ENCODE data around the gene ALDH4A1.

The ALDH4A1 gene

GRCh38 chr1:18934205-18935000, 32.0 kb upstream of the ALDH4A1 start:
- Mint-ChIP-seq H3K36me3 (no peaks in the 10 kb centered on the region), H3K27ac (no peak overlapping the region), H3K9me3 (no peaks in the 10 kb centered on the region), H3K4me3 (no peak overlapping the region), H3K27me3 (no peaks in the 10 kb centered on the region), H3K4me1 (peaks cover 29% of the 10 kb centered on the region)
- CTCF ChIA-PET: no interaction called here
- no peak for DNase-seq

GRCh38 chr1:18932879-18933278, 30.5 kb upstream of the ALDH4A1 start:
- Mint-ChIP-seq H3K4me3 (no peak overlapping the region), H3K4me1 (peaks cover 41% of the 10 kb centered on the region)
- CTCF ChIA-PET: interaction anchor here (1.1 kb wide), 1 partner anchor 26 kb away, joined by 3 read pairs; no protein-coding TSS in a partner anchor

GRCh38 chr1:18932387-18932786, 30.0 kb upstream of the ALDH4A1 start:
- no peak overlapping the region for H3K27ac Mint-ChIP-seq
- no peak for DNase-seq
- H3K27me3 Mint-ChIP-seq: no peaks in the 10 kb centered on the region
- no peaks in the 10 kb centered on the region for H3K36me3 Mint-ChIP-seq
- H3K4me1 Mint-ChIP-seq: peaks cover 45% of the 10 kb centered on the region
- CTCF ChIA-PET: interaction anchor here (1.1 to 2.1 kb wide), 2 partner anchors 10 to 25 kb away, joined by 3 to 5 read pairs; no protein-coding TSS in a partner anchor
- H3K4me3 Mint-ChIP-seq: no peak overlapping the region
- no peaks in the 10 kb centered on the region for H3K9me3 Mint-ChIP-seq

More at GRCh38 chr1:18932879-18933278, 30.5 kb upstream of the ALDH4A1 start:
- H3K9me3 Mint-ChIP-seq: no peaks in the 10 kb centered on the region
- no peak for DNase-seq
- no peak overlapping the region for H3K27ac Mint-ChIP-seq
- no peaks in the 10 kb centered on the region for H3K27me3 Mint-ChIP-seq
- no peaks in the 10 kb centered on the region for H3K36me3 Mint-ChIP-seq

- CTCF ChIA-PET: interaction anchor here (1.1 to 2.1 kb wide), 2 partner anchors 10 to 25 kb away, joined by 3 to 5 read pairs; no protein-coding TSS in a partner anchor
- Mint-ChIP-seq H3K36me3 (no peaks in the 10 kb centered on the region), H3K4me3 (no peak overlapping the region), H3K27me3 (no peaks in the 10 kb centered on the region), H3K9me3 (no peaks in the 10 kb centered on the region), H3K27ac (no peak overlapping the region), H3K4me1 (peaks cover 51% of the 10 kb centered on the region)
- no peak for DNase-seq
Observed at GRCh38 chr1:18931730-18932129, 29.4 kb upstream of the ALDH4A1 start.

- DNase-seq: no peak
- H3K9me3 Mint-ChIP-seq: peaks cover 2% of the 10 kb centered on the region
- H3K4me1 Mint-ChIP-seq: peaks cover 67% of the 10 kb centered on the region
- no peak overlapping the region for H3K4me3 Mint-ChIP-seq
- no peaks in the 10 kb centered on the region for H3K27me3 Mint-ChIP-seq
- CTCF ChIA-PET: no interaction called here
- H3K27ac Mint-ChIP-seq: peak overlapping the region; percentile 12
- H3K36me3 Mint-ChIP-seq: peaks cover 2% of the 10 kb centered on the region
Observed at GRCh38 chr1:18929686-18930085, 27.3 kb upstream of the ALDH4A1 start.

GRCh38 chr1:18928985-18929384, 26.6 kb upstream of the ALDH4A1 start:
- H3K4me1 Mint-ChIP-seq: peaks cover 70% of the 10 kb centered on the region
- peaks cover 2% of the 10 kb centered on the region for H3K9me3 Mint-ChIP-seq
- no peak for DNase-seq
- H3K36me3 Mint-ChIP-seq: peaks cover 2% of the 10 kb centered on the region
- H3K27ac Mint-ChIP-seq: peak overlapping the region; percentile 100
- H3K27me3 Mint-ChIP-seq: no peaks in the 10 kb centered on the region
- CTCF ChIA-PET: interaction anchor here (3.3 kb wide), 1 partner anchor 22 kb away, joined by 30 read pairs; no protein-coding TSS in a partner anchor
- no peak overlapping the region for H3K4me3 Mint-ChIP-seq

- Mint-ChIP-seq H3K9me3 (peaks cover 2% of the 10 kb centered on the region), H3K27me3 (no peaks in the 10 kb centered on the region), H3K27ac (peak overlapping the region; percentile 100), H3K4me1 (peaks cover 73% of the 10 kb centered on the region), H3K4me3 (peak overlapping the region; percentile 85), H3K36me3 (peaks cover 2% of the 10 kb centered on the region)
- CTCF ChIA-PET: interaction anchor here (1.3 to 3.3 kb wide), 6 partner anchors 16 to 27 kb away, joined by 4 to 30 read pairs (median 11); no protein-coding TSS in a partner anchor
- no peak for DNase-seq
Observed at GRCh38 chr1:18928406-18928805, 26.1 kb upstream of the ALDH4A1 start.

- CTCF ChIA-PET: interaction anchor here (0.9 to 3.3 kb wide), 9 partner anchors 13 to 28 kb away, joined by 3 to 30 read pairs (median 7); no protein-coding TSS in a partner anchor
- Mint-ChIP-seq H3K36me3 (peaks cover 2% of the 10 kb centered on the region), H3K4me3 (peak overlapping the region; percentile 85), H3K27me3 (no peaks in the 10 kb centered on the region), H3K4me1 (peaks cover 79% of the 10 kb centered on the region), H3K9me3 (peaks cover 2% of the 10 kb centered on the region), H3K27ac (peak overlapping the region; percentile 100)
- peak; percentile 58 for DNase-seq
Observed at GRCh38 chr1:18927654-18928272, 25.4 kb upstream of the ALDH4A1 start.

GRCh38 chr1:18927082-18927653, 24.8 kb upstream of the ALDH4A1 start:
- CTCF ChIA-PET: interaction anchor here (0.9 to 3.3 kb wide), 10 partner anchors 13 to 178 kb away, joined by 3 to 30 read pairs (median 6); no protein-coding TSS in a partner anchor
- H3K4me1 Mint-ChIP-seq: peaks cover 74% of the 10 kb centered on the region
- no peaks in the 10 kb centered on the region for H3K27me3 Mint-ChIP-seq
- H3K9me3 Mint-ChIP-seq: peaks cover 2% of the 10 kb centered on the region
- H3K36me3 Mint-ChIP-seq: peaks cover 2% of the 10 kb centered on the region
- peak overlapping the region; percentile 100 for H3K27ac Mint-ChIP-seq
- peak; percentile 58 for DNase-seq
- peak overlapping the region; percentile 85 for H3K4me3 Mint-ChIP-seq

- peak; percentile 91 for DNase-seq
- Mint-ChIP-seq H3K4me3 (peak overlapping the region; percentile 85), H3K4me1 (peaks cover 73% of the 10 kb centered on the region), H3K36me3 (peaks cover 2% of the 10 kb centered on the region), H3K9me3 (peaks cover 2% of the 10 kb centered on the region), H3K27me3 (no peaks in the 10 kb centered on the region), H3K27ac (peak overlapping the region; percentile 100)
- CTCF ChIA-PET: interaction anchor here (0.7 to 3.3 kb wide), 8 partner anchors 12 to 179 kb away, joined by 3 to 30 read pairs (median 6); no protein-coding TSS in a partner anchor
Observed at GRCh38 chr1:18926315-18927081, 24.1 kb upstream of the ALDH4A1 start.

GRCh38 chr1:18925279-18925678, 22.9 kb upstream of the ALDH4A1 start:
- no peaks in the 10 kb centered on the region for H3K27me3 Mint-ChIP-seq
- H3K4me3 Mint-ChIP-seq: no peak overlapping the region
- H3K4me1 Mint-ChIP-seq: peaks cover 72% of the 10 kb centered on the region
- CTCF ChIA-PET: interaction anchor here (2.4 to 3.0 kb wide), 2 partner anchors 12 to 17 kb away, joined by 15 to 29 read pairs; no protein-coding TSS in a partner anchor
- H3K27ac Mint-ChIP-seq: peak overlapping the region; percentile 42
- peaks cover 2% of the 10 kb centered on the region for H3K9me3 Mint-ChIP-seq
- H3K36me3 Mint-ChIP-seq: peaks cover 2% of the 10 kb centered on the region
- no peak for DNase-seq

GRCh38 chr1:18924221-18924691, 21.9 kb upstream of the ALDH4A1 start:
- Mint-ChIP-seq H3K27ac (peak overlapping the region; percentile 42), H3K27me3 (no peaks in the 10 kb centered on the region), H3K36me3 (peaks cover 2% of the 10 kb centered on the region), H3K9me3 (peaks cover 2% of the 10 kb centered on the region), H3K4me1 (peaks cover 64% of the 10 kb centered on the region), H3K4me3 (peak overlapping the region; percentile 28)
- CTCF ChIA-PET: interaction anchor here (0.7 to 5.2 kb wide), 10 partner anchors 11 to 189 kb away, joined by 3 to 30 read pairs (median 4); no protein-coding TSS in a partner anchor
- peak; percentile 37 for DNase-seq

GRCh38 chr1:18923756-18924211, 21.4 kb upstream of the ALDH4A1 start:
- Mint-ChIP-seq H3K27ac (peak overlapping the region; percentile 1), H3K9me3 (peaks cover 2% of the 10 kb centered on the region), H3K36me3 (peaks cover 2% of the 10 kb centered on the region), H3K4me1 (peaks cover 60% of the 10 kb centered on the region), H3K27me3 (no peaks in the 10 kb centered on the region), H3K4me3 (peak overlapping the region; percentile 3)
- DNase-seq: peak; percentile 46
- CTCF ChIA-PET: interaction anchor here (0.7 to 5.2 kb wide), 12 partner anchors 10 to 190 kb away, joined by 3 to 30 read pairs (median 4); no protein-coding TSS in a partner anchor
